SIG-M5 treated with dmso at 0.1 percent for 504 hours (cell line): ENCODE results near the gene ZNF160.
"Not testable (repeated sequence)": the region's sequence is repeated elsewhere in the genome, so short reads cannot be mapped to it uniquely, and the experiment has no call there.

ENCODE experiments used
- DNase-seq: peaks from one replicate; lab custom pipeline; 2025; ENCODE audit not compliant: unreplicated experiment; lab: John Stamatoyannopoulos, UW

ZNF160 gene

GRCh38 chr19:53028306-53028705 is 74.9 kb downstream of the ZNF160 start:
- not testable (repeated sequence) for DNase-seq

DNA sequence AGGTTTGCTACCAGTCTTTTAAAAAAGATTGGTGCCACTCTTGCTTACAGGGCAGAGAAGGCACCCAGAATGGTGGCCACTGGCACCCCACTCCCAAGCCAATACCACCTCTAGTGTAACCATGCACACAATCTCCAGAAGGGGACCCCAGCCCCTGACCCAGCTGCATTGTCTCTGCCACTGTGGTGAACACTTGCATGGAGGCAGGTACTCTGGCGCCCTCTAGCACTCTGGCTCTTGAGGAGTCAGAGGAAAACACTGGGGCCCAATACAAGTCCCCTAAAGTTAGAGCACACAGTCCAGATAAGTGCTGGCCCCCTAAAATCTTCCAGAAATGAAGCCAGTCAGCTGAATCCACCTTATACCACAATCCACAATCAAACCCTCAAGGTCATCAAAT is 83.5 kb downstream of the ZNF160 start:
- DNase-seq, result no peak
